Karpas-422 (cell line): ENCODE data around the gene COL5A1. TPM values are rescaled to one million over a fixed set of nuclear protein-coding genes. Genes with fewer than 3 reads are reported as not detected.
"Not testable (repeated sequence)": the region's sequence is repeated elsewhere in the genome, so short reads cannot be mapped to it uniquely, and the experiment has no call there.

ENCODE experiments used
- DNase-seq: peaks from one replicate; pipeline ENCODE4 v3.0.0-alpha.2; 2015
- H2AFZ ChIP-seq: fragments of 200-600 bp; sonication (generic); 2 replicates; pipeline ENCODE4 v1.6.1; 2014; ENCODE audit warnings: antibody characterized with exemption, low read length, mixed read lengths
- H3K27ac ChIP-seq: fragments of 200-600 bp; sonication (generic); 2 replicates; pipeline ENCODE4 v1.5.1; 2014; ENCODE audit warnings: mild to moderate bottlenecking, low read length, moderate library complexity
- H3K27me3 ChIP-seq: fragments of 200-600 bp; sonication (generic); 2 replicates; pipeline ENCODE4 v1.6.1; 2014; ENCODE audit warnings: low read length, mixed read lengths
- H3K36me3 ChIP-seq: fragments of 200-600 bp; sonication (generic); 2 replicates; pipeline ENCODE4 v1.6.1; 2014; ENCODE audit warnings: low read length, mixed read lengths; ENCODE audit not compliant: insufficient read depth
- H3K4me1 ChIP-seq: fragments of 200-600 bp; sonication (generic); 2 replicates; pipeline ENCODE4 v1.6.1; 2014; ENCODE audit warnings: mild to moderate bottlenecking, low read length, mixed read lengths
- H3K4me2 ChIP-seq: fragments of 200-600 bp; sonication (generic); 2 replicates; pipeline ENCODE4 v1.6.1; 2014; ENCODE audit warnings: low read length, low read depth, mild to moderate bottlenecking; ENCODE audit not compliant: poor library complexity, severe bottlenecking
- H3K4me3 ChIP-seq: fragments of 200-600 bp; sonication (generic); 2 replicates; pipeline ENCODE4 v1.5.1; 2014; ENCODE audit warnings: mild to moderate bottlenecking, antibody characterized with exemption, low read length, mixed read lengths
- H3K79me2 ChIP-seq: fragments of 200-600 bp; sonication (generic); 2 replicates; pipeline ENCODE4 v1.6.1; 2014; ENCODE audit warnings: mild to moderate bottlenecking, low read length, mixed read lengths
- H3K9ac ChIP-seq: fragments of 200-600 bp; sonication (generic); 2 replicates; pipeline ENCODE4 v1.6.0; 2014; ENCODE audit warnings: low read length
- H3K9me2 ChIP-seq: fragments of 200-600 bp; sonication (generic), shearing (Covaris generic); replicated peaks from 2 replicates; pipeline ENCODE4 v1.6.0; 2014; ENCODE audit warnings: mild to moderate bottlenecking, low read length, moderate library complexity; ENCODE audit not compliant: insufficient read depth
- H3K9me3 ChIP-seq: fragments of 300-700, 200-600 bp; sonication (generic); 2 replicates; pipeline ENCODE4 v1.6.1; 2014; ENCODE audit warnings: low read length, mixed read lengths
- H4K20me1 ChIP-seq: fragments of 200-600 bp; sonication (generic); 2 replicates; pipeline ENCODE4 v1.6.1; 2014; ENCODE audit warnings: mild to moderate bottlenecking, antibody characterized with exemption, low read length, low read depth; ENCODE audit not compliant: insufficient read depth
- total RNA-seq: library from RNA; depleted of rRNA; stranded (reverse); fragments of >200 nt; shearing (Covaris generic); gene quantifications from 2 replicates; pipeline ENCODE4 v1.2.3, GENCODE V29; 2014; ENCODE audit warnings: low replicate concordance

Gene COL5A1
- total RNA-seq, 1 experiment from 2014 or later = not detected

GRCh38 chr9:134855900-134856377 lies 214.3 kb downstream of the COL5A1 start:
- Histone ChIP-seq H2AFZ (no peak overlapping the region), H3K4me1 (no peaks in the 10 kb centered on the region), H3K4me3 (no peak overlapping the region), H4K20me1 (no peaks in the 10 kb centered on the region), H3K27me3 (no peaks in the 10 kb centered on the region), H3K4me2 (no peak overlapping the region), H3K9me2 (no peaks in the 10 kb centered on the region), H3K36me3 (no peaks in the 10 kb centered on the region), H3K9ac (no peak overlapping the region), H3K27ac (no peak overlapping the region), H3K9me3 (peaks cover 5% of the 10 kb centered on the region), H3K79me2 (no peaks in the 10 kb centered on the region)
- DNase-seq = no peak

- not testable (repeated sequence) for H3K27me3 ChIP-seq, H3K36me3 ChIP-seq, H3K9me2 ChIP-seq, H3K4me2 ChIP-seq, DNase-seq, H3K4me3 ChIP-seq, H2AFZ ChIP-seq, H3K9me3 ChIP-seq, H3K27ac ChIP-seq, H3K79me2 ChIP-seq, H4K20me1 ChIP-seq, H3K9ac ChIP-seq, H3K4me1 ChIP-seq
Observed at GRCh38 chr9:134857451-134857850, 215.8 kb downstream of the COL5A1 start.

GRCh38 chr9:134858051-134858841 lies 216.6 kb downstream of the COL5A1 start:
- Histone ChIP-seq H3K9me2 (no peaks in the 10 kb centered on the region), H4K20me1 (no peaks in the 10 kb centered on the region), H3K79me2 (no peaks in the 10 kb centered on the region), H3K4me3 (no peak overlapping the region), H3K27ac (no peak overlapping the region), H2AFZ (no peak overlapping the region), H3K9me3 (no peaks in the 10 kb centered on the region), H3K4me1 (no peaks in the 10 kb centered on the region), H3K27me3 (no peaks in the 10 kb centered on the region), H3K9ac (no peak overlapping the region), H3K4me2 (no peak overlapping the region), H3K36me3 (no peaks in the 10 kb centered on the region)
- DNase-seq = no peak

GRCh38 chr9:134860510-134860909 lies 218.9 kb downstream of the COL5A1 start:
- H3K4me3 ChIP-seq = no peak overlapping the region
- no peaks in the 10 kb centered on the region for H3K79me2 ChIP-seq
- no peak overlapping the region for H3K27ac ChIP-seq
- no peaks in the 10 kb centered on the region for H3K9me3 ChIP-seq
- no peak overlapping the region for H3K9ac ChIP-seq
- no peak for DNase-seq
- no peaks in the 10 kb centered on the region for H3K4me1 ChIP-seq
- H3K36me3 ChIP-seq = no peaks in the 10 kb centered on the region
- H3K27me3 ChIP-seq = no peaks in the 10 kb centered on the region
- H2AFZ ChIP-seq = no peak overlapping the region
- no peaks in the 10 kb centered on the region for H4K20me1 ChIP-seq
- H3K9me2 ChIP-seq = no peaks in the 10 kb centered on the region
- no peak overlapping the region for H3K4me2 ChIP-seq

GRCh38 chr9:134861595-134862334 lies 220.2 kb downstream of the COL5A1 start:
- no peak overlapping the region for H3K9ac ChIP-seq
- no peak overlapping the region for H3K4me2 ChIP-seq
- H3K9me2 ChIP-seq = no peaks in the 10 kb centered on the region
- H3K27me3 ChIP-seq = no peaks in the 10 kb centered on the region
- H3K36me3 ChIP-seq = no peaks in the 10 kb centered on the region
- no peaks in the 10 kb centered on the region for H3K9me3 ChIP-seq
- H4K20me1 ChIP-seq = no peaks in the 10 kb centered on the region
- H3K27ac ChIP-seq = no peak overlapping the region
- H3K4me1 ChIP-seq = no peaks in the 10 kb centered on the region
- no peaks in the 10 kb centered on the region for H3K79me2 ChIP-seq
- no peak overlapping the region for H2AFZ ChIP-seq
- no peak for DNase-seq
- no peak overlapping the region for H3K4me3 ChIP-seq

- H3K9ac ChIP-seq = no peak overlapping the region
- H3K9me3 ChIP-seq = no peaks in the 10 kb centered on the region
- H3K4me3 ChIP-seq = no peak overlapping the region
- H2AFZ ChIP-seq = no peak overlapping the region
- no peak overlapping the region for H3K4me2 ChIP-seq
- no peaks in the 10 kb centered on the region for H3K4me1 ChIP-seq
- no peaks in the 10 kb centered on the region for H4K20me1 ChIP-seq
- H3K79me2 ChIP-seq = no peaks in the 10 kb centered on the region
- H3K9me2 ChIP-seq = no peaks in the 10 kb centered on the region
- H3K36me3 ChIP-seq = no peaks in the 10 kb centered on the region
- DNase-seq = no peak
- H3K27me3 ChIP-seq = no peaks in the 10 kb centered on the region
- H3K27ac ChIP-seq = no peak overlapping the region
Observed at GRCh38 chr9:134863306-134863902, 221.8 kb downstream of the COL5A1 start.

- Histone ChIP-seq H3K4me3 (no peak overlapping the region), H3K27me3 (no peaks in the 10 kb centered on the region), H3K4me2 (no peak overlapping the region), H3K79me2 (no peaks in the 10 kb centered on the region), H3K36me3 (no peaks in the 10 kb centered on the region), H4K20me1 (no peaks in the 10 kb centered on the region), H2AFZ (no peak overlapping the region), H3K4me1 (peaks cover 3% of the 10 kb centered on the region), H3K27ac (no peak overlapping the region), H3K9me3 (no peaks in the 10 kb centered on the region), H3K9ac (no peak overlapping the region), H3K9me2 (no peaks in the 10 kb centered on the region)
- no peak for DNase-seq
Observed at GRCh38 chr9:134863941-134864820, 222.6 kb downstream of the COL5A1 start.
